Tracheal epithelial cell (primary cell): Measurements from ENCODE around the gene LRGUK. TPM values are rescaled to one million over a fixed set of nuclear protein-coding genes. Genes with fewer than 3 reads are reported as not detected.

Source experiments
- total RNA-seq: library from RNA; depleted of rRNA; stranded (reverse); fragments of >200 nt; gene quantifications from 2 replicates; pipeline ENCODE4 v1.2.1, GENCODE V29; 2014

The LRGUK gene, protein sequence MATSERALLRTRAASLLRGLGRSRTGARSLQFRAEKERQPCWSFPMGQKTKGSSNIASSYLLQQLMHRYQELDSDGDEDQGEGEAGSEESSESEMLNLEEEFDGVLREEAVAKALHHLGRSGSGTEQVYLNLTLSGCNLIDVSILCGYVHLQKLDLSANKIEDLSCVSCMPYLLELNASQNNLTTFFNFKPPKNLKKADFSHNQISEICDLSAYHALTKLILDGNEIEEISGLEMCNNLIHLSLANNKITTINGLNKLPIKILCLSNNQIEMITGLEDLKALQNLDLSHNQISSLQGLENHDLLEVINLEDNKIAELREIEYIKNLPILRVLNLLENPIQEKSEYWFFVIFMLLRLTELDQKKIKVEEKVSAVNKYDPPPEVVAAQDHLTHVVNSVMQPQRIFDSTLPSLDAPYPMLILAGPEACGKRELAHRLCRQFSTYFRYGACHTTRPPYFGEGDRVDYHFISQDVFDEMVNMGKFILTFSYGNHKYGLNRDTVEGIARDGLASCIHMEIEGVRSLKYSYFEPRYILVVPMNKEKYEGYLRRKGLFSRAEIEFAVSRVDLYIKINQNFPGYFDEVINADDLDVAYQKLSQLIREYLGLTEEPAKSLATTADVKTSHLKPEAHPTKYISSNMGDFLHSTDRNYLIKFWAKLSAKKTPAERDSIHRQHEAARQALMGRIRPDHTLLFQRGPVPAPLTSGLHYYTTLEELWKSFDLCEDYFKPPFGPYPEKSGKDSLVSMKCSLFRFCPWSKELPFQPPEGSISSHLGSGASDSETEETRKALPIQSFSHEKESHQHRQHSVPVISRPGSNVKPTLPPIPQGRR
- under 0.01 TPM in 1 of 2 replicates, not detected in the other for total RNA-seq

GRCh38 chr7:134126966-134127848, at the start of gene LRGUK:
Gene LRGUK (plus strand): TSS chr7:134127340. CDS start chr7:134127368, 28 bp downstream.

Other genes starting within 250 kb of the LRGUK start
- 7.0 and 10.2 TPM in 2 replicates for gene SLC35B4, start 189.6 kb downstream of the LRGUK start, total RNA-seq